ENCODE measurements around the gene PRSS33.

- TF ChIP-seq, protein P1, sequence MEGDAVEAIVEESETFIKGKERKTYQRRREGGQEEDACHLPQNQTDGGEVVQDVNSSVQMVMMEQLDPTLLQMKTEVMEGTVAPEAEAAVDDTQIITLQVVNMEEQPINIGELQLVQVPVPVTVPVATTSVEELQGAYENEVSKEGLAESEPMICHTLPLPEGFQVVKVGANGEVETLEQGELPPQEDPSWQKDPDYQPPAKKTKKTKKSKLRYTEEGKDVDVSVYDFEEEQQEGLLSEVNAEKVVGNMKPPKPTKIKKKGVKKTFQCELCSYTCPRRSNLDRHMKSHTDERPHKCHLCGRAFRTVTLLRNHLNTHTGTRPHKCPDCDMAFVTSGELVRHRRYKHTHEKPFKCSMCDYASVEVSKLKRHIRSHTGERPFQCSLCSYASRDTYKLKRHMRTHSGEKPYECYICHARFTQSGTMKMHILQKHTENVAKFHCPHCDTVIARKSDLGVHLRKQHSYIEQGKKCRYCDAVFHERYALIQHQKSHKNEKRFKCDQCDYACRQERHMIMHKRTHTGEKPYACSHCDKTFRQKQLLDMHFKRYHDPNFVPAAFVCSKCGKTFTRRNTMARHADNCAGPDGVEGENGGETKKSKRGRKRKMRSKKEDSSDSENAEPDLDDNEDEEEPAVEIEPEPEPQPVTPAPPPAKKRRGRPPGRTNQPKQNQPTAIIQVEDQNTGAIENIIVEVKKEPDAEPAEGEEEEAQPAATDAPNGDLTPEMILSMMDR (IDR thresholded peaks at IDR 0.05): no peak
- no peak for TF ChIP-seq EP300 (IDR thresholded peaks at IDR 0.05; ENCODE audit: low read depth)
Observed at GRCh38 chr16:2777231-2777902, 10.0 kb downstream of the PRSS33 start, which contains the start of gene ELOB.
